HCT116 (cell line): ENCODE results near the gene TMCO1. TPM values are rescaled to one million over a fixed set of nuclear protein-coding genes. Genes with fewer than 3 reads are reported as not detected.

Experiments
- ATAC-seq: fragments of 200-7000 bp; cut with Tn5 transposase; 2 replicates; pipeline ENCODE4 v1.9.1; 2020; ENCODE audit warnings: mild to moderate bottlenecking, moderate library complexity
- Bru-seq: library from RNA; stranded (reverse); fragments of 400-500 nt; gene quantifications from one replicate; lab custom pipeline; 2021; lab: Mats Ljungman, UMichigan
- BruChase-seq, 2 experiments: library from RNA; stranded (reverse); fragments of 400-500 nt; gene quantifications; one replicate each; lab custom pipeline; 2021; lab: Mats Ljungman, UMichigan
- BruUV-seq: library from RNA; stranded (reverse); fragments of 400-500 nt; replicated peaks from 2 replicates; lab custom pipeline; 2021; lab: Mats Ljungman, UMichigan
- CTCF ChIA-PET: fragments of 300-600 bp; sonication (Branson Sonifier 250); formaldehyde crosslinking; loops from one replicate; lab custom pipeline; 2021; ENCODE audit warnings: antibody characterized with exemption; lab: Charles Lee
- POLR2A ChIA-PET: fragments of 300-600, 350-600 bp; sonication (Branson Sonifier 250); formaldehyde crosslinking; loops from one replicate; lab custom pipeline; 2021; ENCODE audit warnings: antibody characterized with exemption; lab: Charles Lee
- RAD21 ChIA-PET, 2 experiments: fragments of 300-600 bp; sonication (Branson Sonifier 250); formaldehyde crosslinking; loops; one replicate each; lab custom pipeline; 2023; ENCODE audit warnings: low total read pairs in 2 of 2; ENCODE audit not compliant: uncharacterized antibody in 2 of 2, unreplicated experiment in 2 of 2, low non-redundant PET in 1 of 2; lab: Charles Lee
- DNase-seq: peaks from one replicate; pipeline ENCODE4 v3.0.0-alpha.2; 2010; ENCODE audit warnings: low read depth, low spot score
- H2AFZ ChIP-seq: fragments of 200-600 bp; shearing (Covaris generic), sonication (generic); 2 replicates; pipeline ENCODE4 v1.6.1; 2017; ENCODE audit warnings: low read depth, mixed run types, mixed read lengths, antibody characterized with exemption, low read length; ENCODE audit not compliant: poor library complexity, severe bottlenecking
- H3K27ac ChIP-seq: 2 replicates; pipeline ENCODE4 v1.5.1; 2012; ENCODE audit warnings: low read depth, low read length
- H3K27me3 ChIP-seq: fragments of 200-600 bp; sonication (generic); 2 replicates; pipeline ENCODE4 v1.6.1; 2016; ENCODE audit warnings: mixed run types, low read length, mixed read lengths; ENCODE audit not compliant: insufficient read depth
- H3K36me3 ChIP-seq, 2 experiments: fragments of 200-500 bp in 1 of 2; fragments of 200-600 bp in 1 of 2; sonication (Bioruptor generic) in 1 of 2; sonication (generic) in 1 of 2; 2 replicates each; pipeline versions ENCODE4 v1.5.1 to v1.6.1; 2014 to 2016; ENCODE audit warnings: low read length in 2 of 2, inconsistent platforms in 1 of 2, mixed read lengths in 1 of 2, mixed run types in 1 of 2; ENCODE audit not compliant: insufficient read depth in 2 of 2, control insufficient read depth in 1 of 2
- H3K4me1 ChIP-seq, 2 experiments: fragments of 200-600 bp in 1 of 2; sonication (generic) in 1 of 2; 2 replicates each; pipeline versions ENCODE4 v1.5.1 to v1.6.1; 2012 to 2017; ENCODE audit warnings: low read length in 2 of 2, inconsistent platforms in 1 of 2, mild to moderate bottlenecking in 1 of 2, mixed read lengths in 1 of 2, mixed run types in 1 of 2, moderate library complexity in 1 of 2; ENCODE audit not compliant: insufficient read depth in 2 of 2, control insufficient read depth in 1 of 2
- H3K4me2 ChIP-seq: fragments of 200-600 bp; sonication (generic); 2 replicates; pipeline ENCODE4 v1.6.1; 2017; ENCODE audit warnings: mixed run types, low read length, mixed read lengths
- H3K4me3 ChIP-seq, 2 experiments: fragments of 200-600 bp in 1 of 2; sonication (generic) in 1 of 2; replicated peaks in 1 of 2; 2 replicates each; pipeline ENCODE4 v1.5.1; 2011 to 2016; ENCODE audit warnings: low read length in 2 of 2, control low read depth in 1 of 2, low read depth in 1 of 2, mild to moderate bottlenecking in 1 of 2, mixed read lengths in 1 of 2, mixed run types in 1 of 2
- H3K79me2 ChIP-seq: fragments of 200-600 bp; sonication (generic); 2 replicates; pipeline ENCODE4 v1.6.1; 2017; ENCODE audit warnings: mild to moderate bottlenecking, mixed run types, low read length, moderate library complexity, mixed read lengths; ENCODE audit not compliant: insufficient read depth
- H3K9ac ChIP-seq: fragments of 200-600 bp; sonication (generic); 2 replicates; pipeline ENCODE4 v1.6.1; 2016; ENCODE audit warnings: low read length, mixed read lengths
- H3K9me2 ChIP-seq: fragments of 200-600 bp; sonication (generic), shearing (Covaris generic); 2 replicates; pipeline ENCODE4 v1.6.1; 2017; ENCODE audit warnings: mixed run types, mild to moderate bottlenecking, moderate library complexity; ENCODE audit not compliant: insufficient read depth
- H3K9me3 ChIP-seq, 2 experiments: fragments of 200-500 bp in 1 of 2; fragments of 200-600 bp in 1 of 2; sonication (Bioruptor generic) in 1 of 2; sonication (generic) in 1 of 2; 2 replicates each; pipeline ENCODE4 v1.6.1; 2014 to 2017; ENCODE audit warnings: low read length in 2 of 2, mixed read lengths in 2 of 2, inconsistent platforms in 1 of 2, low read depth in 1 of 2, mild to moderate bottlenecking in 1 of 2, mixed run types in 1 of 2, moderate library complexity in 1 of 2; ENCODE audit not compliant: control insufficient read depth in 1 of 2, insufficient read depth in 1 of 2
- H4K20me1 ChIP-seq: fragments of 200-600 bp; sonication (generic), shearing (Covaris generic); 2 replicates; pipeline ENCODE4 v1.6.1; 2017; ENCODE audit warnings: mixed run types, mild to moderate bottlenecking, moderate library complexity; ENCODE audit not compliant: insufficient read depth
- CBX3 ChIP-seq: IDR thresholded peaks from 2 replicates; pipeline ENCODE4 v1.6.1; 2012; ENCODE audit warnings: low read depth
- CEBPB ChIP-seq: IDR thresholded peaks from 2 replicates; pipeline ENCODE4 v1.6.1; 2012; ENCODE audit warnings: low read depth
- EGR1 ChIP-seq: IDR thresholded peaks from 2 replicates; pipeline ENCODE4 v1.6.1; 2012; ENCODE audit warnings: low read depth
- ELF1 ChIP-seq: IDR thresholded peaks from 2 replicates; pipeline ENCODE4 v1.6.1; 2012; ENCODE audit warnings: low read depth, borderline replicate concordance
- EZH2phosphoT487 ChIP-seq: fragments of 200-600 bp; IDR thresholded peaks from 2 replicates; pipeline ENCODE4 v1.6.1; 2018; ENCODE audit warnings: antibody characterized with exemption, borderline replicate concordance
- FOSL1 ChIP-seq: IDR thresholded peaks from 2 replicates; pipeline ENCODE4 v1.6.1; 2012; ENCODE audit warnings: low read depth
- JUND ChIP-seq: IDR thresholded peaks from 2 replicates; pipeline ENCODE4 v1.6.1; 2012
- POLR2AphosphoS5 ChIP-seq: IDR thresholded peaks from 2 replicates; pipeline ENCODE4 v1.6.1; 2011; ENCODE audit warnings: mild to moderate bottlenecking, low read depth, low read length, moderate library complexity
- RAD21 ChIP-seq: IDR thresholded peaks from 2 replicates; pipeline ENCODE4 v1.6.1; 2012; ENCODE audit warnings: low read depth, mild to moderate bottlenecking
- SIN3A ChIP-seq: IDR thresholded peaks from 2 replicates; pipeline ENCODE4 v1.6.1; 2012; ENCODE audit warnings: low read depth
- TCF7L2 ChIP-seq: IDR thresholded peaks from 2 replicates; pipeline ENCODE4 v1.7.0; 2011; ENCODE audit warnings: borderline replicate concordance, inconsistent platforms; ENCODE audit not compliant: insufficient read depth, insufficient read length; ENCODE audit errors: extremely low read depth
- YY1 ChIP-seq: IDR thresholded peaks from 2 replicates; pipeline ENCODE4 v1.6.1; 2011; ENCODE audit warnings: low read length, low read depth, moderate library complexity, mild to moderate bottlenecking; ENCODE audit not compliant: insufficient replicate concordance; ENCODE audit errors: extremely low read depth
- ZFX ChIP-seq: fragments of 450-650 bp; IDR thresholded peaks from 2 replicates; pipeline ENCODE4 v1.6.1; 2017
- intact Hi-C: fragments of 100-400 bp; cut with micrococcal nuclease; formaldehyde crosslinking; loops from 2 replicates; pipeline ENCODE4 v1.10.0; 2022
- long read RNA-seq: library from polyadenylated mRNA; unstranded; transcript quantifications from one replicate; pipeline ENCODE4 v2.0.0, GENCODE V29; 2021; ENCODE audit not compliant: unreplicated experiment
- polyA plus RNA-seq: library from polyadenylated mRNA; unstranded; fragments of >200 nt; gene quantifications from 2 replicates; pipeline ENCODE4 v1.2.1, GENCODE V29; 2012; ENCODE audit warnings: missing spikeins
- total RNA-seq: library from RNA; stranded (reverse); gene quantifications from one replicate; pipeline ENCODE4 v1.2.1, GENCODE V29; 2021; ENCODE audit not compliant: unreplicated experiment
- TF ChIP-seq, protein P1 (sequence below): IDR thresholded peaks from 2 replicates; pipeline ENCODE4 v1.6.1; 2012; ENCODE audit warnings: low read depth
- TF ChIP-seq, protein P2 (sequence below): IDR thresholded peaks from 2 replicates; pipeline ENCODE4 v1.6.1; 2012
- TF ChIP-seq, protein P3 (sequence below): IDR thresholded peaks from 2 replicates; pipeline ENCODE4 v1.6.1; 2011; ENCODE audit warnings: mild to moderate bottlenecking, low read length, moderate library complexity; ENCODE audit not compliant: insufficient replicate concordance; ENCODE audit errors: extremely low read depth

Gene TMCO1, protein sequence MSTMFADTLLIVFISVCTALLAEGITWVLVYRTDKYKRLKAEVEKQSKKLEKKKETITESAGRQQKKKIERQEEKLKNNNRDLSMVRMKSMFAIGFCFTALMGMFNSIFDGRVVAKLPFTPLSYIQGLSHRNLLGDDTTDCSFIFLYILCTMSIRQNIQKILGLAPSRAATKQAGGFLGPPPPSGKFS
- total RNA-seq (61.2 TPM), Bru-seq, nascent RNA (percentile 56 among the genes with signal in this experiment), BruChase-seq, experiment 1, labeled RNA remaining after a 6-hour chase (percentile 64 among the genes with signal in this experiment), BruChase-seq, experiment 2, labeled RNA remaining after a 2-hour chase (percentile 51 among the genes with signal in this experiment)
- polyA plus RNA-seq, result 89.0 and 100 TPM in 2 replicates
- long read RNA-seq, full-length matches to known transcripts, result 47 of 50 reads
- long read RNA-seq, partial matches to known transcripts, result 2 of 50 reads
- long read RNA-seq, other reads (novel, unspliced or antisense), result 1 of 50 reads

DNA sequence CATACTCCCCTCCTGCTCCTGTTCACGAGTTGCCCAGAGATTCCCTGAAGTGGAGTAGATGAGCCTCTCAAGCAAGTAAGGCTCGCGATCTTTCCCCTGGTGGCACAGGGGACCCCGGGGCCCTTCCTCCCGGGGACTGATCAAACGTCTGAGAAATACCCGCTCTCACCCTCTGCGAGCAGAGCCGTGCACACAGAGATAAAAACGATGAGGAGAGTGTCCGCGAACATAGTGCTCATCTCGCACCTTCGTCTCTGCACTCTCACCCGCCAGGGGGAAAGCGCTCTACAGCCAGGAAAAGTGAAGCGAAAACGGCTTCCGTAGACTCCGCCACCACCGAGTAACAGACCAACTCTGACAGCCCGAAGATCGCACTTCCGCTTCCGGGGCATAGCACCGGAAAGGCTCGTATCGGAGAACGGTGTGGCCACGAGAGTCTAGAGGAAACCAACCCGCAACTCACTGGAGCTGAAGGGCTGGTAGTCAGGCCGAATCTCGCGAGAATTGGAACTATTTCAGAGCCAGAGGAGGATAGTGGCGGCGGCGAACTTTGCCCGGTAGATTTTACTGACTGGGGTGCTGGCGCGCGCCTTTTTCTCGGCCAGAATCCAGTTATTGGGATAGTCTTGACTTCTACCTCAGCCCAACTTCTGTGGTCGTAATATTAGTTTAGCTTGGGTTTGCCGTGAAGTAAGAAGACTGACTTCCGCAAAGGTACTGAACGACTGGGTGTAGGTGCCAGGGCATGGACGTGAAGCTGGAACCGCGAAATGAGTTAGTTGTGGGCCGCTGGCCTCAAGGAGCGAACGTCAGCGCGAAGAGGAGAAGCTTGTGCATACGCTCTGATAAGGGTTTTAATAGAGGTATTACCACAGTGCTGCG, at the start of gene TMCO1:
TMCO1 (minus strand) TSS at position 356 of the 882 bp plus-strand sequence; CDS start at position 239, 117 bp downstream.
- DNase-seq (peak; percentile 97), ATAC-seq (peak; percentile 96)
- Histone ChIP-seq H3K27me3 (no peaks in the 10 kb centered on the region), H4K20me1 (no peaks in the 10 kb centered on the region), H3K79me2 (peaks cover 42% of the 10 kb centered on the region), H3K9ac (peak within 1 kb of the TSS; percentile 92), H3K36me3 (peaks cover 11 to 15% of the 10 kb centered on the region in 2 experiments), H3K4me1 (peaks cover 9 to 33% of the 10 kb centered on the region in 2 experiments; a peak in 3 of 4 replicates), H2AFZ (peak within 1 kb of the TSS; percentile 70), H3K27ac (peak within 1 kb of the TSS; percentile 87), H3K9me3 (no peaks in the 10 kb centered on the region), H3K9me2 (no peaks in the 10 kb centered on the region), H3K4me2 (peak within 1 kb of the TSS; percentile 93), H3K4me3 (peak within 1 kb of the TSS; percentile 79 to 95)
- intact Hi-C loops, result loop anchor here (2.0 to 5.0 kb wide), 2 partner anchors 60 to 166 kb away; no protein-coding TSS in a partner anchor
- CTCF ChIA-PET, result no interaction called here
- POLR2A ChIA-PET, result interaction anchor here (0.9 to 1.7 kb wide), 3 partner anchors 9 to 85 kb away, joined by 3 to 9 read pairs (median 4); no protein-coding TSS in a partner anchor
- RAD21 ChIA-PET, result no interaction called here
- no TSS peak for BruUV-seq
- TF ChIP-seq EGR1, result peak; percentile 43; the same call in 1 of the 2 replicates
- TF ChIP-seq, protein P1, sequence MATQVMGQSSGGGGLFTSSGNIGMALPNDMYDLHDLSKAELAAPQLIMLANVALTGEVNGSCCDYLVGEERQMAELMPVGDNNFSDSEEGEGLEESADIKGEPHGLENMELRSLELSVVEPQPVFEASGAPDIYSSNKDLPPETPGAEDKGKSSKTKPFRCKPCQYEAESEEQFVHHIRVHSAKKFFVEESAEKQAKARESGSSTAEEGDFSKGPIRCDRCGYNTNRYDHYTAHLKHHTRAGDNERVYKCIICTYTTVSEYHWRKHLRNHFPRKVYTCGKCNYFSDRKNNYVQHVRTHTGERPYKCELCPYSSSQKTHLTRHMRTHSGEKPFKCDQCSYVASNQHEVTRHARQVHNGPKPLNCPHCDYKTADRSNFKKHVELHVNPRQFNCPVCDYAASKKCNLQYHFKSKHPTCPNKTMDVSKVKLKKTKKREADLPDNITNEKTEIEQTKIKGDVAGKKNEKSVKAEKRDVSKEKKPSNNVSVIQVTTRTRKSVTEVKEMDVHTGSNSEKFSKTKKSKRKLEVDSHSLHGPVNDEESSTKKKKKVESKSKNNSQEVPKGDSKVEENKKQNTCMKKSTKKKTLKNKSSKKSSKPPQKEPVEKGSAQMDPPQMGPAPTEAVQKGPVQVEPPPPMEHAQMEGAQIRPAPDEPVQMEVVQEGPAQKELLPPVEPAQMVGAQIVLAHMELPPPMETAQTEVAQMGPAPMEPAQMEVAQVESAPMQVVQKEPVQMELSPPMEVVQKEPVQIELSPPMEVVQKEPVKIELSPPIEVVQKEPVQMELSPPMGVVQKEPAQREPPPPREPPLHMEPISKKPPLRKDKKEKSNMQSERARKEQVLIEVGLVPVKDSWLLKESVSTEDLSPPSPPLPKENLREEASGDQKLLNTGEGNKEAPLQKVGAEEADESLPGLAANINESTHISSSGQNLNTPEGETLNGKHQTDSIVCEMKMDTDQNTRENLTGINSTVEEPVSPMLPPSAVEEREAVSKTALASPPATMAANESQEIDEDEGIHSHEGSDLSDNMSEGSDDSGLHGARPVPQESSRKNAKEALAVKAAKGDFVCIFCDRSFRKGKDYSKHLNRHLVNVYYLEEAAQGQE, result no peak
- TF ChIP-seq RAD21, result no peak
- TF ChIP-seq EZH2phosphoT487, result no peak
- TF ChIP-seq CBX3, result peak; percentile 90; the same call in 1 of the 2 replicates
- TF ChIP-seq, protein P2, sequence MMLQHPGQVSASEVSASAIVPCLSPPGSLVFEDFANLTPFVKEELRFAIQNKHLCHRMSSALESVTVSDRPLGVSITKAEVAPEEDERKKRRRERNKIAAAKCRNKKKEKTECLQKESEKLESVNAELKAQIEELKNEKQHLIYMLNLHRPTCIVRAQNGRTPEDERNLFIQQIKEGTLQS, result no peak
- TF ChIP-seq JUND, result no peak
- no peak for TF ChIP-seq FOSL1
- TF ChIP-seq, protein P3, sequence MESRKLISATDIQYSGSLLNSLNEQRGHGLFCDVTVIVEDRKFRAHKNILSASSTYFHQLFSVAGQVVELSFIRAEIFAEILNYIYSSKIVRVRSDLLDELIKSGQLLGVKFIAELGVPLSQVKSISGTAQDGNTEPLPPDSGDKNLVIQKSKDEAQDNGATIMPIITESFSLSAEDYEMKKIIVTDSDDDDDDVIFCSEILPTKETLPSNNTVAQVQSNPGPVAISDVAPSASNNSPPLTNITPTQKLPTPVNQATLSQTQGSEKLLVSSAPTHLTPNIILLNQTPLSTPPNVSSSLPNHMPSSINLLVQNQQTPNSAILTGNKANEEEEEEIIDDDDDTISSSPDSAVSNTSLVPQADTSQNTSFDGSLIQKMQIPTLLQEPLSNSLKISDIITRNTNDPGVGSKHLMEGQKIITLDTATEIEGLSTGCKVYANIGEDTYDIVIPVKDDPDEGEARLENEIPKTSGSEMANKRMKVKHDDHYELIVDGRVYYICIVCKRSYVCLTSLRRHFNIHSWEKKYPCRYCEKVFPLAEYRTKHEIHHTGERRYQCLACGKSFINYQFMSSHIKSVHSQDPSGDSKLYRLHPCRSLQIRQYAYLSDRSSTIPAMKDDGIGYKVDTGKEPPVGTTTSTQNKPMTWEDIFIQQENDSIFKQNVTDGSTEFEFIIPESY, result peak; percentile 97
- TF ChIP-seq ELF1, result peak; percentile 59; the same call in 1 of the 2 replicates
- TF ChIP-seq YY1, result peak; percentile 71
- TF ChIP-seq TCF7L2, result no peak
- peak; percentile 30; the same call in 1 of the 2 replicates for TF ChIP-seq ZFX
- TF ChIP-seq CEBPB, result no peak; the same call in 1 of the 2 replicates
- peak; percentile 76; the same call in 1 of the 2 replicates for TF ChIP-seq SIN3A
- TF ChIP-seq POLR2AphosphoS5, result peak; percentile 99
